ACC112 (cell line): ENCODE measurements around the gene DRG1.

Source experiments
- H2AFZ ChIP-seq: fragments of 200-600 bp; sonication (generic); one replicate; pipeline ENCODE4 v1.6.0; 2017; ENCODE audit warnings: antibody characterized with exemption, low read length; ENCODE audit not compliant: unreplicated experiment
- H3K27ac ChIP-seq: fragments of 200-600 bp; sonication (generic); 2 replicates; pipeline ENCODE4 v1.5.1; 2014; ENCODE audit warnings: low read depth, mild to moderate bottlenecking, antibody characterized with exemption, low read length, moderate library complexity
- H3K27me3 ChIP-seq: fragments of 200-600 bp; sonication (generic); 2 replicates; pipeline ENCODE4 v1.6.1; 2014; ENCODE audit warnings: mild to moderate bottlenecking, antibody characterized with exemption, low read length, moderate library complexity, mixed read lengths; ENCODE audit not compliant: insufficient read depth
- H3K36me3 ChIP-seq: fragments of 200-600 bp; sonication (generic); 2 replicates; pipeline ENCODE4 v1.6.1; 2016; ENCODE audit warnings: mild to moderate bottlenecking, antibody characterized with exemption, low read length, moderate library complexity, mixed read lengths; ENCODE audit not compliant: insufficient read depth
- H3K4me1 ChIP-seq: fragments of 200-600 bp; sonication (generic); one replicate; pipeline ENCODE4 v1.6.1; 2016; ENCODE audit warnings: low read length, mixed read lengths; ENCODE audit not compliant: insufficient read depth, unreplicated experiment, control insufficient read depth
- H3K4me3 ChIP-seq: fragments of 200-600 bp; sonication (generic); 2 replicates; pipeline ENCODE4 v1.5.1; 2014; ENCODE audit warnings: mild to moderate bottlenecking, low read depth, low read length
- H3K79me2 ChIP-seq: fragments of 200-600 bp; sonication (generic); one replicate; pipeline ENCODE4 v1.6.0; 2016; ENCODE audit warnings: low read length; ENCODE audit not compliant: control insufficient read depth, unreplicated experiment, insufficient read depth

Gene DRG1, protein sequence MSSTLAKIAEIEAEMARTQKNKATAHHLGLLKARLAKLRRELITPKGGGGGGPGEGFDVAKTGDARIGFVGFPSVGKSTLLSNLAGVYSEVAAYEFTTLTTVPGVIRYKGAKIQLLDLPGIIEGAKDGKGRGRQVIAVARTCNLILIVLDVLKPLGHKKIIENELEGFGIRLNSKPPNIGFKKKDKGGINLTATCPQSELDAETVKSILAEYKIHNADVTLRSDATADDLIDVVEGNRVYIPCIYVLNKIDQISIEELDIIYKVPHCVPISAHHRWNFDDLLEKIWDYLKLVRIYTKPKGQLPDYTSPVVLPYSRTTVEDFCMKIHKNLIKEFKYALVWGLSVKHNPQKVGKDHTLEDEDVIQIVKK

DNA sequence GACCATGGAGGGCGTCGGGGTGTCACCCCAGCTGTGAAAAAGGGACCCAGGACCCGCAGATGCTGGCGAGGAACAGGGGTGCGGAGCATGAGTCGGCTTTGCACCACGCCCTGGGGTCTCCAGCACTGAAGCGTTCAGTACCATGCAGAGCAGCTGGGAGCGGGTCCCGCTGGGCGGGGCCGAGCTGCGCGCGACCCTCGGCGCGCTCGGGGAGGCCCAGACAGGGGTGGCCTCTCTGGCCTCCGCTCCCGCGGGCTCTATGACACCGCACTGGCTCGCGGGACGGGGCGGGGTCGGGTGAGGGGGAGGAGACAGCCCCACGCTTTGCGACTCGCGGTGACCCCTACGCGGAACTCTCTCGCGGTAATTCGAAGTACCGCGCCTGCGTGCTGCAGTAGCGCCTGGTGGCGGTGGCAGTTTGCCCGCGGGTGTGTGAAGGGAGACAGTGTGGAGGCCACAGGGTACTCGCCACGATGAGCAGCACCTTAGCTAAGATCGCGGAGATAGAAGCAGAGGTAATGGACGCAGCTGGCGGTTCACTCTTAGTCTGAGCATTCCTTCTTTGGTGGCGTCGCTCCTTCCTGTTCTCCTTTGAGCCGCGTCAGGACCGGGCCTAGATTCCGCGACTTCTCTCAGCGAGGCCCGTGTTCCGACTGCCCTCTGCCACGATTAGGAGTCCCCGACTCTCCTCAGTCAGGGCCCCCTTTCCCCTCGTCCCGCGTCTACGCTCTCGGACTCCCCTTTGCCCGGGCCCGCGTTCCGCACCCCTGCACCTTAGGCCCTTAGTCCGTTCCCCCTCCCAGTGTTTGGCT lies at the start of gene DRG1:
Gene DRG1 (plus strand): TSS at position 394 of the 812 bp plus-strand sequence. CDS start 80 bp downstream, at position 474.
- peak within 1 kb of the TSS; percentile 95 for H2AFZ ChIP-seq
- H3K27ac ChIP-seq = peak within 1 kb of the TSS; percentile 63
- peak within 1 kb of the TSS; percentile 99 for H3K4me3 ChIP-seq
- no peaks in the 10 kb centered on the region for H3K36me3 ChIP-seq
- H3K79me2 ChIP-seq = peaks cover 26% of the 10 kb centered on the region
- peaks cover 7% of the 10 kb centered on the region for H3K4me1 ChIP-seq
- no peaks in the 10 kb centered on the region for H3K27me3 ChIP-seq

DNA sequence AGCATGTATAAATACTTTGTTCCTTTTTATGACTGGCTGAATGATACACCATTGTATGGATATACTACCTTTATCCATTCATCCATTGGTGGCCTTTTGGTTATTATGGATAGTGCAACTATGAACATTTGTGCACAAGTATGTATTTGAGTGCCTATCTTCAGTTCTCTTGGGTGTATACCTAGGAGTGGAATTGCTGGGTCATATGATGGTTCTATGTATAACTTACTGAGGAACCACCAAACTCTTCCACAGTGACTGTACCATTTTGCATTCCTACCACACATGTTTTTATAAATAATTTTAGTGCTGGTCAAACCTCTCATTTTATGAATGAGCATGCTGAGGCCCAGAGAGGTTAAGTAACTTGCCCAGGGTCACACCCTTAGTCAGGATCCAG lies 49.4 kb upstream of the DRG1 start:
- no peak overlapping the region for H2AFZ ChIP-seq
- H3K27me3 ChIP-seq = no peaks in the 10 kb centered on the region
- H3K4me3 ChIP-seq = no peak overlapping the region
- H3K27ac ChIP-seq = no peak overlapping the region
- no peaks in the 10 kb centered on the region for H3K36me3 ChIP-seq
- H3K4me1 ChIP-seq = peaks cover under 1% of the 10 kb centered on the region
- H3K79me2 ChIP-seq = no peaks in the 10 kb centered on the region

DNA sequence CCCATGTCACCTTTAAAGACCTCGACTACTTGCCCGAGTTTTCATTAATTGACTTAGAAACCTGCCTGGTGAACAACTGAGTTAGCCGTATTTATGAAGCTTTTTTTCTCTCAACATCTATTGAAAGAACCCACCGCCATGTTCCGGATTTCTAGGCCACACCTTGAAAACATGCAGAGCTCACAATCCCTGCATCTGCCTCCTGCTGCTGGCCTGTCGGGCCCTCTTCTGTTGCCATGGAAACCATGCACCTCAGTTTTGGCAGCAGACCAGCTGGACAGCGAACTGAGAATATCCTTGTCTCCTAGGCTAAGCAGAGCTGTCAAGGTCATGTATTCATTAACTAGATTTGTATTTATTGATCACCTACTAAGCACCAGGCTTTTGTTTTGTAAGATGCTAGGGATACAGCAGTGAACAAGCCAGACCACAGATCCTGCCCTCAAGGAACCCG lies 49.0 kb upstream of the DRG1 start:
- Histone ChIP-seq H3K4me1 (no peaks in the 10 kb centered on the region), H3K27ac (no peak overlapping the region), H3K4me3 (no peak overlapping the region), H3K27me3 (no peaks in the 10 kb centered on the region), H3K79me2 (no peaks in the 10 kb centered on the region), H3K36me3 (no peaks in the 10 kb centered on the region), H2AFZ (no peak overlapping the region)

DNA sequence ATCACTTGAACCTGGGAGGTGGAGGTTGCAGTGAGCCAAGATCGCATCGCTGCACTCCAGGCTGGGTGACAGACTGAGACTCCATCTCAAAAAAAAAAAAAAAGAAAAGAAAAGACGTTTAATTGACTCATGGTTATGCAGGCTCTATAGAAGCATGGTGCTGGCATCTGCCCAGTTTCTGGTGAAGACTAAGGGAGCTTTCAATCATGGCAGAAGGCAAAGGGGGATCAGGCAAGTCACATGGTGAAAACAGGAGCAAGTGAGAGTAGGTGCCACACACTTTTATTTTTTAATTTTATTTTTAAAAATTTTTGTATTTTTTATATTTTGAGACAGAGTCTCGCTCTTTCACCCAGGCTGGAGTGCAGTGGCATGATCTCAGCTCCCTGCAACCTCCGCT lies 44.9 kb upstream of the DRG1 start:
- Histone ChIP-seq H2AFZ (no peak overlapping the region), H3K27ac (no peak overlapping the region), H3K4me3 (no peak overlapping the region), H3K79me2 (no peaks in the 10 kb centered on the region), H3K27me3 (no peaks in the 10 kb centered on the region), H3K36me3 (no peaks in the 10 kb centered on the region), H3K4me1 (no peaks in the 10 kb centered on the region)

DNA sequence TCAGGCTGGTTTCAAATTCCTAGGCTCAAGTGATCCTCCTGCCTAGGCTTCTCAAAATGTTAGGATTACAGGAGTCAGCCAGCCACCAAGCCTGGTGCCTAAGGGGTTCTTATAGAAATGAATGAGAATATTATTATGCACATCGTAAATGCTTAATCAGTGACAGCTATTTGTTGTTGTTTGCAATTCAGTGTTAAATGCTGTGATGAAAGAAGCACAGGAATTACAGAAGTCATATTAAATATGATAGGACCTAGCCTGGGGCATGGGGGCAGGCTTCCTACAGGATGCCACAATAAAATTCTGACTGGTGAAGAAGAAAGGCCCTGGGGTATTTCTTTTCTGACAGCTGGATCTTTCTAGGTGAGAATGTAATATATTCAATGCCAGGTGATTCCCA lies 39.4 kb upstream of the DRG1 start:
- no peak overlapping the region for H2AFZ ChIP-seq
- H3K4me1 ChIP-seq = no peaks in the 10 kb centered on the region
- H3K27me3 ChIP-seq = no peaks in the 10 kb centered on the region
- no peaks in the 10 kb centered on the region for H3K36me3 ChIP-seq
- H3K79me2 ChIP-seq = no peaks in the 10 kb centered on the region
- no peak overlapping the region for H3K4me3 ChIP-seq
- H3K27ac ChIP-seq = no peak overlapping the region

DNA sequence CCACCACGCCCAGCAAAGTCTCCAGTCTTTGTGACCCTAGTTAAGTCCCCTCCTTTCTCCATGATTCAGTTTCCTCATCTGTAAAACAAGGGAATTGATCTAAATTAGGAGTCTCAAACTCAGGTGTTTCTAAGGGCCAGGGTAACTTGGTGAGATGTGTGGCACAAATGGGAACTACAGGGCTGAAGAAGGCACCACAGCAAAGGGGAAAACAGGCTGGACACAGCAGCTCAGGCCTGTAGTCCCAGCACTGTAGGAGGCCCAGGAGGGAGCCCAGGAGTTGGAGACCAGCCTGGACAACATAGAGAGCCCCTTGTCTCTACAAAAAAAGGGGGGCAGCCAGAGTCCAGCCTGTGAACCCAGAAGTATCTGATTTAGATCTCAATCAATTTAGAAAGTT lies 37.7 kb upstream of the DRG1 start:
- H3K27me3 ChIP-seq = no peaks in the 10 kb centered on the region
- no peaks in the 10 kb centered on the region for H3K4me1 ChIP-seq
- no peaks in the 10 kb centered on the region for H3K79me2 ChIP-seq
- H3K36me3 ChIP-seq = no peaks in the 10 kb centered on the region
- no peak overlapping the region for H3K4me3 ChIP-seq
- H3K27ac ChIP-seq = no peak overlapping the region
- H2AFZ ChIP-seq = no peak overlapping the region

DNA sequence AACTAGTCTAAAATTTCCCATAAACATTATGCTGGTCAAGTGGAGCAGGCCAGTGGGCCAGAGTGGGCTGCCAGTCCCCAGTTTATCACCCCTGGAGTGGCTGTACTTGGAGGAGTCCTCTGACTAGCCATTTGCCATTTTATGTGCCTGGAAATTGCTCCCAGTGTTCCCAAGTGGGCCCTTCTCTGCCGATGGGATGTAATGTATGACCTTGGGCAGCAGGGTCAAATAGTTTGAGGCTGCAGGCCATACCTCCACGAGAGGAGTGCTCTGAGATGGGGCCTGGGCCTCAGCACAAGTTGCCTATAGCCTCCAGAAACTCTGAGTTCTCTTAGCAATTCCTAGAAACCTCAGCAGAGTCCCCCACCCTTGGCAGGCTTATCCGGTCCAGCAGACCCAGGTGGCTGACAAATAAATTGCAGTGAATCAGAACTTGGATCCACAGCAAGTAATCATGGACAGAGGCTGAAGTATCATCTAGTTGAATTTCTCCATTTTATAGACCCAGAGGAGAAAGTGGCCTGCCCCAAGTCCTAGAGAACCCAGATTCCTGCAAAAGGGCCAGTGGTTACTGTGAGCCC lies 35.4 kb upstream of the DRG1 start:
- Histone ChIP-seq H3K4me1 (no peaks in the 10 kb centered on the region), H3K4me3 (no peak overlapping the region), H3K36me3 (no peaks in the 10 kb centered on the region), H3K27me3 (no peaks in the 10 kb centered on the region), H2AFZ (no peak overlapping the region), H3K79me2 (no peaks in the 10 kb centered on the region), H3K27ac (no peak overlapping the region)

DNA sequence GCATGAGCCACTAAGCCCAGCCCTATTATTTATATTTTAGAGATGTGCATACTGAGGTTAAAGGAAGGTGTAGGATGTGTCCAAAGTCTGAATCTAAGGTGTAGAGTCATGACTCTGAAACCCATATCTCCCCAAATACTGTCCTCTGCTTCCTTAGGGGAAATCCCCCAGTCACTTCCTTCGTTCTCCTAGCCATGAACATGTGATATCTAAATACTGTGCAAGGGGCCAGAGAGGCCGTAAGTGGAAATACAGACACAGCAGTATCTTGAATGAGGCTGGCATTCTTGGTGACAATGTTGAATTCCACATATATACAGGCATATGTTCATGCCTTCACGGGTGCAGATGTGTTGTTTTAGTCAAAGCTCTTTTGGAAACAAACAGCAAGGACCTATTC lies 32.0 kb upstream of the DRG1 start:
- H3K27ac ChIP-seq = no peak overlapping the region
- no peak overlapping the region for H2AFZ ChIP-seq
- H3K4me3 ChIP-seq = no peak overlapping the region
- H3K4me1 ChIP-seq = no peaks in the 10 kb centered on the region
- H3K36me3 ChIP-seq = no peaks in the 10 kb centered on the region
- no peaks in the 10 kb centered on the region for H3K27me3 ChIP-seq
- H3K79me2 ChIP-seq = no peaks in the 10 kb centered on the region

DNA sequence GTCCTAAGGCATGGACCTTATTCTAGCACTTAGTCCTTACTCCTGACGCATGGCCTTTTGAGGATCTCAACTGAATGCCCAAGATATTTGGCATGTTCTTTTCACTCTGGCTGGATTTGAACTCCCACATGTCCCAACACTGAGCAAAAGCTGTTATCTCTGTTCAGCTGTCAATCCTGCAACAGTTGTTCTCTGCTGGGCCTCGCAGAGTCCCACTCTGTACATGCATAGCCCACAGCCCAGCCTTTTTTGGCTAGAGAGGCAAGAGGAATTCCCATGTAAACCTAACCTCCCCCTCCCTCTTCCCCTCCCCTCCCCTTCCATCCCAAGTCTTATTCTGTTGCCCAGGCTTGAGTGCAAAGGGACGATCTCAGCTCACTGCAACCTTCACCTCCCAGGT lies 21.8 kb upstream of the DRG1 start:
- H3K27me3 ChIP-seq = no peaks in the 10 kb centered on the region
- no peak overlapping the region for H3K4me3 ChIP-seq
- H3K4me1 ChIP-seq = no peaks in the 10 kb centered on the region
- no peak overlapping the region for H2AFZ ChIP-seq
- no peaks in the 10 kb centered on the region for H3K79me2 ChIP-seq
- no peaks in the 10 kb centered on the region for H3K36me3 ChIP-seq
- no peak overlapping the region for H3K27ac ChIP-seq

DNA sequence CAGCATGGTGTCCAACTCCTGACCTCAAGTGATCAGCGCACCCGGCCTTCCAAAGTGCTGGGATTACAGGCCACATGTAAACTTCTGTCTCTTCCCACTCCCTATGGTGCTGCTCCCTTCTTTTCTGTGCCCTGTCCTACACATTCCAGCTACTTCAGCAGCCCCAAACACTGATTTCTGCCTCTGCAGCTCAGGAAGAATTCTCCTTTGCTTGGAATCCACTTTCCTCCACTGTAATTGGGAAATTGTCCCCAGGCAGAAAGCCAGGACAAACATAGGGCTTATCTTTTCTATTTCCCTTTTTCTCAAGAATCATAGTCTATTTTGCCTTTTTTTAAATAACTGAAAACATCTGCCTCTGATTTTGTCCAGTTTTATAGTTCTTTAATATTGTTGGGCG lies 21.3 kb upstream of the DRG1 start:
- H2AFZ ChIP-seq = no peak overlapping the region
- no peaks in the 10 kb centered on the region for H3K27me3 ChIP-seq
- H3K4me1 ChIP-seq = no peaks in the 10 kb centered on the region
- H3K36me3 ChIP-seq = no peaks in the 10 kb centered on the region
- no peak overlapping the region for H3K4me3 ChIP-seq
- no peak overlapping the region for H3K27ac ChIP-seq
- no peaks in the 10 kb centered on the region for H3K79me2 ChIP-seq
